Measurements from ENCODE around the gene CYP27B1. TPM values are rescaled to one million over a fixed set of nuclear protein-coding genes. Genes with fewer than 3 reads are reported as not detected.
A peak's percentile ranks its signal among the peaks of the same experiment; 100 is the strongest.

Gene CYP27B1
- total RNA-seq, 2 donors from 2014 or later: 0.14 to 0.91 TPM

DNA sequence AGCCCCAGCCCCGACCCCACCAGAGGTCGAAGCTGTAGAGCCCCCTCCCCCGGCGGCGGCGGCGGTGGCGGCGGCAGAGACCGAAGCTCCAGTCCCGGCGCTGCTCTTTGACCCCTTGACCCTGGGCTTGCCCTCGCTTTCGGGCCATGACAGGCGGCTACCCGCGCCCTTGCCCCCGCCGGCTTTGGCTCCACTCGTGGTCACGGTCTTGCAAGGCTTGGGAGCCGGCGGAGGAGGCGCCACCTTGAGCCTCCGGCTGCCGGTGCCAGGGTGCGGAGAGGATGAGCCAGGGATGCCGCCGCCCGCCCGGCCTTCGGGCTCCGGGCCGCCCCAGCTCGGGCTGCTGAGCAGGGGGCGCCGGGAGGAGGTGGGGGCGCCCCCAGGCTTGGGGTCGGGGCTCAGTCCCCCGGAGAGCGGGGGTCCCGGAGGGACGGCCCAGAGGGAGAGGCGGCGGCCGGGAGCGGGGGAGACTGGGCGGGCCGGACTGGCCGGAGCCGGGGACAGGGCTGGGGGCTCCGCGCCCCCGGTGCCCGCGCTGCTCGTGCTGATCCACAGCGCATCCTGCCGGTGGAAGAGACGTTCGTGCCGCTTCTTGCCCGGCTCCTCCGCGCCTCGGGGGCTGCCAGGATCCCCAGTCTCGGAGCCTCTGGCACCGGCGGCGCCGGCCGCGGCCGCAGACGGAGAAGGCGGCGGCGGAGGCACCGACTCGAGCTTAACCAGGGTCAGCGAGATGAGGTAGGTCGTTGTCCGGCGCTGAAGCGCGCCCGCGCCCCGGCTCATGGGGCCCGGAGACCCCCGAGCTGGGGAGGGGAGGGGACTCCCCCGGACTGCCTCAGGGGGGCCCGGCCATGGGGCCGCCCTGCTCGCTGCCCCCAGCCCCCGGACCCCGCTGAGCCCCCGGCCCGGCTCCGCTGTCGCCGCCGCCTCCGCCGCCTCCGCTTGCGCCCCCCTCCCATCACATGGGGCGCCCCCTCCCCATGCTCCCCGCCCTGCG is 29.1 kb downstream of the CYP27B1 start:
- peak overlapping the region; percentile 13 to 28 for H3K4me3 ChIP-seq
- no peaks in the 10 kb centered on the region for H3K36me3 ChIP-seq
- DNase-seq (ENCODE audit: low spot score): no peak
- intact Hi-C loops (cut with DNase I): no loop called here
- peaks cover 22% of the 10 kb centered on the region for H3K4me1 ChIP-seq (replicated peaks)
- WGBS: 18% methylated on average over 72 of the region's 110 CpGs
- no peak overlapping the region for H3K27ac ChIP-seq
- H3K9me3 ChIP-seq: no peaks in the 10 kb centered on the region
- peaks cover 12% of the 10 kb centered on the region for H3K27me3 ChIP-seq (replicated peaks; ENCODE audit: insufficient read depth)
- TF ChIP-seq POLR2A (IDR thresholded peaks at IDR 0.05) (no peak), POLR2AphosphoS5 (IDR thresholded peaks at IDR 0.05) (no peak)
- TF ChIP-seq, protein P1, sequence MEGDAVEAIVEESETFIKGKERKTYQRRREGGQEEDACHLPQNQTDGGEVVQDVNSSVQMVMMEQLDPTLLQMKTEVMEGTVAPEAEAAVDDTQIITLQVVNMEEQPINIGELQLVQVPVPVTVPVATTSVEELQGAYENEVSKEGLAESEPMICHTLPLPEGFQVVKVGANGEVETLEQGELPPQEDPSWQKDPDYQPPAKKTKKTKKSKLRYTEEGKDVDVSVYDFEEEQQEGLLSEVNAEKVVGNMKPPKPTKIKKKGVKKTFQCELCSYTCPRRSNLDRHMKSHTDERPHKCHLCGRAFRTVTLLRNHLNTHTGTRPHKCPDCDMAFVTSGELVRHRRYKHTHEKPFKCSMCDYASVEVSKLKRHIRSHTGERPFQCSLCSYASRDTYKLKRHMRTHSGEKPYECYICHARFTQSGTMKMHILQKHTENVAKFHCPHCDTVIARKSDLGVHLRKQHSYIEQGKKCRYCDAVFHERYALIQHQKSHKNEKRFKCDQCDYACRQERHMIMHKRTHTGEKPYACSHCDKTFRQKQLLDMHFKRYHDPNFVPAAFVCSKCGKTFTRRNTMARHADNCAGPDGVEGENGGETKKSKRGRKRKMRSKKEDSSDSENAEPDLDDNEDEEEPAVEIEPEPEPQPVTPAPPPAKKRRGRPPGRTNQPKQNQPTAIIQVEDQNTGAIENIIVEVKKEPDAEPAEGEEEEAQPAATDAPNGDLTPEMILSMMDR (IDR thresholded peaks at IDR 0.05): no peak

DNA sequence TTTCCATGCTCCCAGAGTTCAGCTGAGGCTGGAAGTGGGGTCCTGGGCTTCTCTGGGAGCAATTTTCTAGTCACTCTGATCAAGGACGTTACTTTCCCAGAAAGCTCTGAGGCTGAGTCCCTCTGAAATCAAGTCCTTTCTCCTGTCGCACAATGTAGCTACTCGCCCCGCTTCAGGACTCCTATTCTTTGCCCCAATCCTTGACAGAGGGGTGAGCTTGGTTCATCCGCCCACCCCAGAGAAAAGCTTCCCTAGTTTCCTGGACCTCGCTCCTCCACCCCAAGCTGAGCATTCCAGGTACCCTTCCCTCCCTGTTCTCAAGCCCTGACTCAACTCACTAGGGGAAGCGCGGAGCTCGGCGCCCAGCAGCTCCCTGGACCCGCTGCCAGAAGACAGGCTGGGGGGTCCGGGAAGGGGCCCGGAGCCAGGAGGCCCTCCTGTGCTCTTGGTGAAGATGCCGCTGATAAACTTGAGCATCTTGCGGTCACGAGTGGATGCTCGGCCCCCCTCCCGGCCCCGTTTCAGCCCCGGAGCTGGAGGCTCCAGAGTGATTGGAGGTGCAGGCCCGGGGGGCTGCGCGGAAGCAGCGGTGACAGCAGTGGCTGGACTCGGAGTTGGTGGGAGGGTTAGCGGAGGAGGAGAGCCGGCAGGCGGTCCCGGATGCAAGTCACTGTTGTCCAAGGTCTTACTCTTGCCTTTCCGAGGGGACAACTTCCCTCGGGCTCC is 30.0 kb downstream of the CYP27B1 start:
- H3K27ac ChIP-seq: no peak overlapping the region
- intact Hi-C loops (cut with DNase I): no loop called here
- no peaks in the 10 kb centered on the region for H3K9me3 ChIP-seq
- H3K27me3 ChIP-seq (replicated peaks; ENCODE audit: insufficient read depth): peaks cover 12% of the 10 kb centered on the region
- H3K36me3 ChIP-seq: no peaks in the 10 kb centered on the region
- TF ChIP-seq, protein P1 (IDR thresholded peaks at IDR 0.05): no peak
- TF ChIP-seq POLR2A (IDR thresholded peaks at IDR 0.05): no peak
- no peak for TF ChIP-seq POLR2AphosphoS5 (IDR thresholded peaks at IDR 0.05)
- H3K4me1 ChIP-seq (replicated peaks): peaks cover 22% of the 10 kb centered on the region
- peak overlapping the region in 1 of 2 donors; percentile 28 for H3K4me3 ChIP-seq
- 7% methylated on average over 31 of the region's 31 CpGs for WGBS
- DNase-seq (ENCODE audit: low spot score): no peak

DNA sequence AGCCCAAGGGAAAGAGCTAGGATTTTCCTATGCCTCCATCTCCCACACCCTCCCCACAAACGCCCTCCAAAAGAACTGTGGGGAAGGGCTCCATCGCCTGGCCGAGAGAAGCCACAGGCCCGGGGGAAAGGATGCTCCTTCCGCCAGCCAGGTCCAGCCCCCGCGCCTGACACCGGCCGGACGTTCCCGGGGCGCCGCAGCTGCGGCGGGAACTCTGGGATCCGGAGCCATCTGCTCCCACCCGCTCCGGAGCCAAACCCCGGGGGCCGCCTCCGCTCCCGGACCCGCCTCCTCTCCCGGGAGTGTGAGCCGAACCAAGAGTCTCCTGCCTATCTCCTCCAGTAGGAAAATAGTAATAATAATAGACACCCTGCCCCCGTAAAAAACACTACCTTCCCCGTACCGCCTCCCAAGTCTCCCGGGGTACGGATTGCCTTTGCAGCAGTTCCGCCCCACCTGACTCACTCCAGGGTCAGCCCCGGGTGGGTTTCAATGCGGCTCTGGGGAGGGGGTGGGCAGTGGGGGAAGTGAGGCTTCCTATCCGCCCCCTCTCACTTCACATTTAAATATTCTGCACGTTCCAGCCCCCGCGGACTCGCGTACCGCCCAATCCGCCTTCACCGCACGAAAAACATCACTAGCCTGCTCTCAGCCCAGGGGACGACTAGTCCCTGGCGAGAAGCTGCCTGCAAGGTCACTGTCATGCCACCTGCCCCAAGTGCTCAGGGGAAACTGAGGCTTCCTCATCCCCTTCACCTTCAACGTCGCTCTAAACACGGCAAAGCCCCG is 30.7 kb downstream of the CYP27B1 start:
- TF ChIP-seq, protein P1 (IDR thresholded peaks at IDR 0.05): no peak
- no peak for TF ChIP-seq POLR2AphosphoS5 (IDR thresholded peaks at IDR 0.05)
- TF ChIP-seq POLR2A (IDR thresholded peaks at IDR 0.05): no peak
- WGBS: 13% methylated on average over 44 of the region's 49 CpGs
- Histone ChIP-seq H3K4me3 (no peak overlapping the region), H3K36me3 (no peaks in the 10 kb centered on the region), H3K27me3 (replicated peaks; ENCODE audit: insufficient read depth) (peaks cover 12% of the 10 kb centered on the region), H3K4me1 (replicated peaks) (peaks cover 22% of the 10 kb centered on the region), H3K27ac (no peak overlapping the region), H3K9me3 (no peaks in the 10 kb centered on the region)
- intact Hi-C loops (cut with DNase I): no loop called here
- DNase-seq (ENCODE audit: low spot score): no peak

DNA sequence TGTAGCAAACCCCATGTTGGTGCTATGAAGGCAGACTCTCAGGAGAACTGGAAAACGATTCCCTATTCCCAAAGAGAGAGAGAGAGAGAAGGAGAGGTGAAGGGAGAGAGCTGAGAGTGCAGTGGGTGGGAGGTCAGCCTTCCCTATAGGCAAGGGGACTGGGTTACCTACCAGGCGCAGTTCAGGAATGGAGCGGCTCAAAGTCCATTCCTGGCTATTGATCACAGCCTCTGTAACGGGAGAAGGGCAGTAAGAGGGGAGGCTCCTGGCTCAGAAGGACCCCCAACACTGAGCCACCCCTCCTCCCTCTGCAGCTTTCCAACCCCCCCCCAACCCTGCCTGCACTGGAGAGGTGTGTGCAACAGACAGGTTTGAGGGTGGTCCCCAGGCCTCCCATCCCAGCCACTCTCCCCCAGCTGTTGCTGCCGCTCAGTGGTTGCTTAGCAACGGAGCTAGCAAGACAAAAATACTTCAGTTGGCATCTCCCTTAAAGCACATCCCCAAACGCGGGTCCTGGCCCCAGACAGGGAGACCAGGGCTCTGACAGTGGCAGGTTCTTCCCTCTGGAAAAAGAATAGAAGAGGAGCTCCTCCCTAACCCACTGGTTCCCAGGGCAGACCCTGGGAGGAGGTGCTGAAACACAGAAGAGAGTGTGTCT is 31.6 kb downstream of the CYP27B1 start:
- Histone ChIP-seq H3K36me3 (no peaks in the 10 kb centered on the region), H3K27me3 (replicated peaks; ENCODE audit: insufficient read depth) (peaks cover 10% of the 10 kb centered on the region), H3K9me3 (no peaks in the 10 kb centered on the region), H3K4me1 (replicated peaks) (peaks cover 22% of the 10 kb centered on the region), H3K27ac (no peak overlapping the region), H3K4me3 (no peak overlapping the region)
- intact Hi-C loops (cut with DNase I): no loop called here
- WGBS: 20% methylated on average over 8 of the region's 8 CpGs
- DNase-seq (ENCODE audit: low spot score): no peak
- TF ChIP-seq POLR2A (IDR thresholded peaks at IDR 0.05) (no peak), POLR2AphosphoS5 (IDR thresholded peaks at IDR 0.05) (no peak)
- TF ChIP-seq, protein P1 (IDR thresholded peaks at IDR 0.05): no peak
